NCI-H2029 treated with DMSO at 0.1 percent for 48 hours (cell line): ENCODE measurements around the gene GIGYF2.

Source experiments
- DNase-seq: peaks from one replicate; lab custom pipeline; 2025; lab: John Stamatoyannopoulos, UW

Gene GIGYF2

DNA sequence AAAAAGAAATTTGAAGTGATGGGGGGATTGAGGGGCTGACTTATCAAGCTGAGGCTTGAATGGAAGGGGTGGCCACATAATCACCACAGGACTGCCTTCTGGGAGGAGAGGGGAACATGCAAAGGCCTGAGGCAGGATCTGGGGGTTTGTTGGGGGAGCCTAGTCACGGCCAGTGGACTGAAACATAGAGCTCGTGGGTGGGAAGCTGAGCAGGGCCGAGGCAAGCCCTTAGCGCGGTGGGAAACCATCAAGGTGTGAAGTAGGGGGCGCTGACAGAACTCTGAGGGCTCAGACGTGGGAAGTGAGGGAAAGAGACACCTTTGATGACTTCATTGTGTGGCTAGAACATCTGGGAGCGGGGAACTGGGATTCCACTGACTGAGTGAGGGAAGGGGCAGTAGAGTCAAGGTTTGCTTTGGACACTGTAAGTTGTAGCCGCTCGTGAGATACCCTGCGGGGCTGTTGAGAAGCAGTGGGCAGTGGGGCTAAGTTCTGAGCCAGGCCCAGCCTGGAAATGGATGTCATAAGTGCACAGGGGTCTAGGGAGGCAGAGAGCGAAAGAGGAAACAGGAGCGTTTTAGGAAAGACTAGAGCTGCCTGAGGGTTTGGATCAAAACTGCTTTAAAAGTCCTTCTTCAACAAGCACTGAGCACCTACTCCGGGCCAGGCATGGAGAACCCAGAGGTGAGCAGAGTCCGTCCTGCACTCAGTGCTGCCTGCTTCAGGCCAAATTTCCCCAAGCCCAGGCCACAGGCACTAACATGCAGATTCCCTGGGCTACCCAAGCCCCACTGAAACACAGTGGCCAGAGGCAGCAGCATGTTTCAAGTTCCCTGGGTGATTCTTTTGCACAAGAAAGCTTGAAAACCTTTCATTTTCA lies 172.2 kb downstream of the GIGYF2 start:
- no peak for DNase-seq

GRCh38 chr2:232870018-232870765 lies 173.1 kb downstream of the GIGYF2 start, which contains the start of gene SNORC:
Gene SNORC (plus strand): TSS chr2:232870264. CDS start chr2:232870342, 78 bp downstream.
- no peak for DNase-seq

DNA sequence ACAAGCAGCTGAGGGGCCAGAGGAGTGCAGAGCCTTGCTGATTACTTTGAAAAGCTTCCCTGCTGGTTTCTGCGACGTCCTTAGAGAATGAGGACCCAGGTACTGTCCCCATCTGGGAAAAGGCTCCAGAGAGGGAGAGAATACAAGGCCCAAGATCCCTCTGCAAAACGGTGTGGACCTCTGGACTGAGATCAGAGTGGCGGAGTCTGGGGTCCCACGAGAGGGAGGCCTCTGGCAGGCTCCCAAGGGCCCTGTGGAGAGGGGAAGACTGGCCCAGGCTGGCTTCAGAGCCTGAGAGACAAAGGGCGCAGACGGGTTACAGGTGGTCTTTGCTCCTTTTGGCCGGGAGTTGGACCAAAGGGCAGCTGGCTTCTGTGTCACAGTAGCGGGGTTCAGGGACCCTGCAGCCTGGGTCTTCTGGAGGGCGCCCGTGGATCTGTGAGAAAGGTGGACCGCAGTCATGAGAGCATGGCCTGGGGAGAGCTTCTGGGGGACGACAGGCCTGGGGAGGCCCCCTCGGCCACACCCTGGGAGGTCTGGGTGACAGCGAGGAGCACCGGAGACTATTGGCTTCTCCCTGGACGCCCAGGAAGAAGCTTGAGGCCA lies 173.7 kb downstream of the GIGYF2 start:
- DNase-seq: no peak

DNA sequence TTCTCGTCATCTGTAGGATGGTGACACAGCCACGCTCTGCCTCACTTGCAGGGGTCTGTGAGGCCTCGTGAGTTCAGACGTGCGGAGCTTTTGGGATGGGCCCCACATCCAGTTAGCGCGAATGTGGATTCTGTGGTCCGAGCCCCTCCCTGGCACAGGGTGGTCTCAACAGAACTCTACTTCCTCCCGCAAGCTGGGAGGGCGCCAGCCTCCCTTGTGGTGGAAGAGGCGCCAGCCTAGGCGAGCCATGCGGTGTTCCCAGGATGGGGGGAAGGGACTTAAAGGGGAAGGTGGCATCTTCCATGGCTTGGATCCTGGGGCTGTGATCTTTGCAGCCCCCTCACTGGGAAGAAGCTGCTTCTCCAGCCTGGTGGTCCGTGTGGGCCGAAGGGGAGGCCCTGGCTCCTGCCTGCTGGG lies 174.3 kb downstream of the GIGYF2 start:
- no peak for DNase-seq

DNA sequence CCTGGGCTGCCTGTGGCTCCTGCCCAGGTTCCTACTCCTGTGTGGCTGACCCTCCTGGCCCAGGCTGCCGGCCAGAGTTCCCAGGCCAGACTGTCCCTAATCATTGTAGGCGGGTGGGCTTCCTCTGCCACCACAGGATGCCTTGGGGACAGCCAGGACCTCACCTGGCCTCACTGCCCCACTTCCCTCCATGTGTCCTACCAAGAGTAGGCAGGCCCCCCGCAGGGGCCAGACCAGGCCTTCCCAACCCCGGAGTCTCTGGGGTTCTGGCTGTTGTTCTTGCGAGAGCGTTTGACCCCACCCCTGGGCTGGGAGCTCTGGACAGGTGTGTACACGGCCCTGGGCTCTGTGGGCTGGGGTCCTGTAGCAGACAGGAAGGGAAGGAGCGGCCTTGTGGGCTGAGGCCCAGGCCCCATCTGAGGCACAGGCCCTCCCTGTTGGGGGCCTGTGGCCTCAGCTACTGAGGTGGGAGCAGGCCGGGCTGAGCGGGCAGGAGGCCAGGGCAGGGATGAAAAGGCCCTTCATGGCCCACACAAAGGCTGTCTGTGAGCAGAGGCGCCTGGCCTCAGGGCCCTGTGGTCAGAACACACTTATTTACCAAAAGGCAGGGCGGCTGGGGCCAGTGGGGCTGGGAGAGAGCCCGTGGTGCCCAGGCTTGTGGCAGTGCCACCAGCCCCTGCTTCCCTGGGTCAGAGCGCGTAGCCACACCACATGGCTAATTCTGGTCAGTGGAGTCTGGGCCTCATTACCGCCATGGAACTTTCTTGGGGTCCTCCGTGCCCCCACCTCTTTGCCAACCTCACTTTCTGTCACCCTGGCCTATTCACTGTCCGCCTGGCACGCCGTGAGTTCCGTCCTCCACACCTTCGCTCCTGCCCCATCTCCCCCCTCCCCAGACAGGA lies 175.0 kb downstream of the GIGYF2 start:
- no peak for DNase-seq

GRCh38 chr2:232872826-232873225 lies 175.7 kb downstream of the GIGYF2 start:
- no peak for DNase-seq

DNA sequence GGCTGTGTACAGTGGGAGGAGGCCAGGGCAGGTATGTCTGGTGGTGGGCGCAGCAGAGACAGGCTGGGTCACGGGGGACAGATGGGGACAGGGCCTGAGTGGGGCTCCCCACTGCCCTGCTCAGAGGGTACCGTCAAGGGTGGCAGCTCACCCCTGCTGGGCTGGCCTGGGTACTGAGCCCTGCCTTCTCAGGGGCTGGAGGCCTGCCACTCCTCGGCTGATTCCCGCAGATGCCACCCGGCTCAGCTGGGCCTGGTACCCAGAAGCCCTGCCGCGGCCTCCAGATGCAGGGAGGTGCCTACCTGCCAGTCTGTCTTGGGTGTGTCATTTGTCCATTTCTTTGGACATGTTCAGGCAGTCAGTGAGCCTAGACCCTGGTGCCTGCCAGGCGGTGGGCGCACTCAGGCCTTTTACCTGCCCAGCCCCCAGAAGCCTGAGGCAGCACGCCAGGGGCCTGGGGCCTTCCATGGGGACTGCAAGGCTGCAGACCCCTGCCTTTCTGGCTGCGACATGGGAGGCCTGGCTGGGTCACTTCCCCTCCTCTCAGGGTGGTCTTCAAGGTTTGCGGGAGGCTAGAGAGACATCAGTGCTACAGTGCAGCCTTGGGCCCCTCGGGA lies 176.3 kb downstream of the GIGYF2 start:
- DNase-seq: no peak

DNA sequence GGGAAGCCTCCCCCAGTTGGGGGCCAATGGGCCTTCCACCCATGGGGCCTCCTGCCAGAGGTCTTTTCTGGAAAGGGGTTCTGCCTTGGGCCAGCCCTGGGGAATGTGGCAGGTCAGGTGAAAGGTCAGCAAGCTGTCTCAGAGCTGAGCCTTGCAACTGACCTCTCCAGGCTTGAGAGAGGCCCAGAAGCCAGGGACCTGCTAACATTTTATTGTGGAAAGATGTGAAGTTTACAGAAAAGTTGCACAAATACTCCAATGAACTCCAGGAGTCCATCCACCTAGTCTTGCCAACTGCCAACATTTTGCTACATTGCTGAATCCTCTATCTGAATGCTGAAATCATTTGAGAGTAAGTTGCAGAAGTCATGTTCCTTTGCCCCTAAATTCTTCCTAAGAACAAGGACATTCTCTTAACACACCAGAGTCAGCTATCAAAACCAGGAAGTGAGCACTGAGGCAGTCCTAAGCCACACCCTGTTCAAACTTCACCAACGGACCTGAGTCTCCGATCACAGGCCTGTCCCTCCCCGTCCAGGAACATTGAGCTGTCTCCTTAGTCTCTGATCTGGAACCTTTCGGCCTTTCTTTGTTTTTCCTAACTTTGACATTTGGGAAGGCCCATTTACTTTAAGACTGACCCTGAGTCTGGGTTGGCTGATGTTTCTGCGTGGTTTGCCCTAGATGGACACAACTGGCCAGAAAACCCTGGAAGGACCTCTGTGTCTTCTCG lies 176.9 kb downstream of the GIGYF2 start:
- DNase-seq: no peak

DNA sequence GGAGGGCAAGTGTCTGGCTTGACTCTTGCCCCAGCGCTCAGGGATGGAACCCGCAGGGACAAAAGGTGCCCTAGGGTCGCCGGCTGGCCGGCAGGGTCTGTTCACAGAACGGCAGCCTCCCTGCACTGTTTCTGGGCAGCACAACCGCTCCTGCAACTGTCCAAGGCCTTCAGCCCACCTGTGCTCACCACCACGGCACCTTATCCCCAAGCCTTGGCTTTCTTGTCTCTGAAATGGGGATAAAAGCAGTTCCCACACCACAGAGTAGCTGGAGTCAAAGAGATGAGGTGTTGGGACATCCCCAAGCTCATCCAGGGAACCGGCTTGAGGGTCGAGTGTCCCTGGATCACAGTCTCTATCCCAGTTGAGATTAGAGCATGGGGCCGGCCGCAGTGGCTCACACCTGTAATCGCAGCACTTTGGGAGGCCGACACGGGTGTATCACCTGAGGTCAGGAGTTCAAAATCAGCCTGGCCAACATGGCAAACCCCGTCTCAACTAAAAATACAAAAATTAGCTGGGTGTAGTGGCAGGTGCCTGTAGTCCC lies 177.6 kb downstream of the GIGYF2 start:
- DNase-seq: no peak

- DNase-seq: no peak
Observed at GRCh38 chr2:232875256-232876121, 178.4 kb downstream of the GIGYF2 start.

GRCh38 chr2:232876161-232876977 lies 179.2 kb downstream of the GIGYF2 start:
- no peak for DNase-seq

DNA sequence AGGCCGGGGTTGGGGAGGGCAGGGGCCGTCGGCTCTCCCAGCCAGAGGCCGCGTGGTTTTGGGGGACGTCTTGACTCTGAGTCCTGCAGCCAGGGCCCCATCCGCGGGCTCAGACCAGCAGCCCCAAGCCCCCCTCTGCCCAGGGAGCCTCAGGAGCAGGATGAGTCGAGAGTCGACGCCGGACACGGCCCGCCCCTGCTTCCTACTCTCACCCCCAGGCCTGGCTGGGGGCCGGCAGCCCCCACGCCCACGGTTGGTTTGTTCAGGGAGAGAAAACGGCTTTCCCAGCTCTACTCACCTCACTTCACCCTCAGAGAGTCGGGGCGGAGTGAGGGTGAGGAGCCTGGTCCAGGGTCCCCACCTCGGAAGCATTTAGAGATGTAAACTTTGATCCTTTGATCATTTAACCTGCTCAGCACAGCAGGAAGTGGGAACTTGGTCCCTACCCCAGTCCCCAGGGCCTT lies 179.9 kb downstream of the GIGYF2 start:
- no peak for DNase-seq

- DNase-seq: no peak
Observed at GRCh38 chr2:232877940-232878511, 180.9 kb downstream of the GIGYF2 start.

GRCh38 chr2:232878855-232879617 lies 181.9 kb downstream of the GIGYF2 start:
- DNase-seq: no peak

- DNase-seq: no peak
Observed at GRCh38 chr2:232879618-232880494, 182.7 kb downstream of the GIGYF2 start.

- no peak for DNase-seq
Observed at GRCh38 chr2:232880764-232881351, 183.7 kb downstream of the GIGYF2 start.
